ENCODE measurements around the gene CXCR4. TPM values are rescaled to one million over a fixed set of nuclear protein-coding genes. Genes with fewer than 3 reads are reported as not detected.

The CXCR4 gene
- total RNA-seq, 4 donors from 2014 or later, result 4.9 to 446 (median 22.2) TPM

DNA sequence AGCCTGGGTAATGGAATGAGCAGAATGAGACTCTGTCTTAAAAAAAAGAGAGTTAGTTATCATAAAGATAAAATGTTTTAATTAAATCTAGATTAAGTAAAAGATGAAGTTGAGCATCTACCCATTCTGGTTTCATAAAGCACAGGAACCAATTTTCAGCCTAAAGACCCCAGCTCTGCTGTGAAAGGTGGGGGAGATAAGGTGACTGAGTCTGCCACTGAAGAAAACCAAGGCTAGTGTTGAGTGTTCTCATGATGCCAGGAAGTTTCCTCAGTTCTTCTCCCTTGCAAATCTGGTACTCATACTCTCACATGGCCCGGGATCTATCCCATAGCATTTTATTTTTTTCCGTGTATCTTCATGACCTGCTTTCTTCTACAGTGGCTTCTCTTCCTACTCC is 10.4 kb upstream of the CXCR4 start:
- no peaks in the 10 kb centered on the region for H3K27me3 ChIP-seq
- no peak overlapping the region for H3K4me3 ChIP-seq
- H3K9me3 ChIP-seq, result no peaks in the 10 kb centered on the region
- peaks cover 0 to 43% (median 13%) of the 10 kb centered on the region in 4 donors for H3K4me1 ChIP-seq
- TF ChIP-seq POLR2A (IDR thresholded peaks at IDR 0.05), result no peak
- TF ChIP-seq, protein P1, sequence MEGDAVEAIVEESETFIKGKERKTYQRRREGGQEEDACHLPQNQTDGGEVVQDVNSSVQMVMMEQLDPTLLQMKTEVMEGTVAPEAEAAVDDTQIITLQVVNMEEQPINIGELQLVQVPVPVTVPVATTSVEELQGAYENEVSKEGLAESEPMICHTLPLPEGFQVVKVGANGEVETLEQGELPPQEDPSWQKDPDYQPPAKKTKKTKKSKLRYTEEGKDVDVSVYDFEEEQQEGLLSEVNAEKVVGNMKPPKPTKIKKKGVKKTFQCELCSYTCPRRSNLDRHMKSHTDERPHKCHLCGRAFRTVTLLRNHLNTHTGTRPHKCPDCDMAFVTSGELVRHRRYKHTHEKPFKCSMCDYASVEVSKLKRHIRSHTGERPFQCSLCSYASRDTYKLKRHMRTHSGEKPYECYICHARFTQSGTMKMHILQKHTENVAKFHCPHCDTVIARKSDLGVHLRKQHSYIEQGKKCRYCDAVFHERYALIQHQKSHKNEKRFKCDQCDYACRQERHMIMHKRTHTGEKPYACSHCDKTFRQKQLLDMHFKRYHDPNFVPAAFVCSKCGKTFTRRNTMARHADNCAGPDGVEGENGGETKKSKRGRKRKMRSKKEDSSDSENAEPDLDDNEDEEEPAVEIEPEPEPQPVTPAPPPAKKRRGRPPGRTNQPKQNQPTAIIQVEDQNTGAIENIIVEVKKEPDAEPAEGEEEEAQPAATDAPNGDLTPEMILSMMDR (IDR thresholded peaks at IDR 0.05), result no peak
- H3K27ac ChIP-seq, result peak overlapping the region; percentile 26 to 97 (median 88)
- DNase-seq, result no peak
- no peaks in the 10 kb centered on the region for H3K36me3 ChIP-seq

DNA sequence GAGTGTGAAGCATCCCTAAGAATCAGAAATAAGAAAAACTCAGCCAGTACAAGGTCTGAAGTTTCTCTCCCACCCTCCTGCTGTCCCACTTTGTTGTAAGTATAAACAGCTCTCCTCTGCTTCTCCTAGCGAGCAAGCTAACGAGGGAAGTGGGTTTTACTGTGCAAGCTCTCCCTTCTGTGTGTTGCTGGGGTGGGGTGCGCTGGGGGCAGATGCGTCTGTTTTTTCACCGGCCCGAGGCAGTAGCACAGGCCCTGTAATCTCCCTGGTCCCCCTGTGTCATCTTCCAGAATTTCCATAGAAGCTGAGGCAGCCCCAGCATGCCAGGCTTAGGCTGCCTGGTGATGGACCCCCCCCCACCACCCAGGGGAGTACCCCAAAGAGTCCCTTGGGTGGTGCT is 9.4 kb upstream of the CXCR4 start:
- Histone ChIP-seq H3K4me3 (no peak overlapping the region), H3K27ac (peak overlapping the region in 3 of 4 donors; percentile 26 to 97 (median 92)), H3K9me3 (no peaks in the 10 kb centered on the region), H3K27me3 (no peaks in the 10 kb centered on the region), H3K4me1 (peaks cover 0 to 33% (median 13%) of the 10 kb centered on the region in 4 donors), H3K36me3 (no peaks in the 10 kb centered on the region)
- DNase-seq, result peak in 1 of 3 donors; percentile 52
- TF ChIP-seq POLR2A (IDR thresholded peaks at IDR 0.05), result no peak

DNA sequence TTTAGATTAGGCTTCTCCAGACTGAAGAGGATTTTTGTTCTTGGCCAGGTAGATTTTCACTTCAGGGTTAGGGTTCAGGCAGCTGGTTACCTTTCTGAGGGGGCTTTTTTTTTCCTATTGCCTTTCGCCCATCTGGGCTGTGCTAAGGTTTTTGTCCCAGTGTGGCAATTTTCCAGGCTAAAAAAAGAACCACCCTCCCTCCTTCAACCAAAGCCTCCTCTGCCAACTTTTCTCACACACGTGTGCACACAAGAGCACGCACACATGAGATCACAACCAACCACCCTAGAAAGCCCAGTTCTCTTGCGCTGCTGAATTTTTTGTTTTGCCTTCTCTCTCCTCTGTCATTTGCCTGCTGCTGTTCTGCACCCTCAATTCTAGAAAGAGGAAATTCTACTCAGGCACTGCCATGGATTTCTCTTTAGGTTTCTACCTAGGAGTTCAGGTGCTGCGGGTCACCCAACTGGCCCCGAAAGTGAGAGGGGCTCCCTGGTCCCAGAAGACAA is 8.5 kb upstream of the CXCR4 start:
- no peaks in the 10 kb centered on the region for H3K27me3 ChIP-seq
- H3K9me3 ChIP-seq, result no peaks in the 10 kb centered on the region
- H3K27ac ChIP-seq, result peak overlapping the region in 2 of 4 donors; percentile 92 to 97

DNA sequence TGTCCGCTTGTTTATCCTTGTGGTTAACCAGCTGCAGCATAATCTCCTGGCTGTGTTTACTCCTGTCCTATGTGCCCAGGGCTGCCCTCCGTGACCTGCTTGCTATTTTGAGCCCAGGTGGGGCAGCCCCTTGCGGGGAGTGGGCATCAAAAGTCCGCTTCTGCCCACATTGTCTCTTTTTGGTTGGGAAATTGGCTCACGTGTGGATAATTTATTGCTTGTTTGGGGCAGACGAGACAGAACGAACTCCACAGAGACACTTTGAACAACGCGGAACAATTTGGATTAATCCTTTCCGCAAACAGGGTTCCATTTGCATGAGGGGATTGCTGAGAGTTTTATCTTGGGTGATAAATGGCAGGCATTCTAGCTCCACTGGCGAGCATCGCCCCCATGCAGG is 8.1 kb upstream of the CXCR4 start:
- Histone ChIP-seq H3K27ac (peak overlapping the region in 2 of 4 donors; percentile 92 to 97), H3K4me3 (no peak overlapping the region), H3K9me3 (no peaks in the 10 kb centered on the region), H3K27me3 (no peaks in the 10 kb centered on the region), H3K4me1 (peaks cover 0 to 33% (median 13%) of the 10 kb centered on the region in 4 donors), H3K36me3 (no peaks in the 10 kb centered on the region)
- DNase-seq, result peak in 2 of 3 donors; percentile 58 to 60
- no peak for TF ChIP-seq POLR2A (IDR thresholded peaks at IDR 0.05)
- TF ChIP-seq, protein P1 (IDR thresholded peaks at IDR 0.05), result no peak

More for the DNA sequence above, 8.5 kb upstream of the CXCR4 start:
- no peak for TF ChIP-seq POLR2A (IDR thresholded peaks at IDR 0.05)
- TF ChIP-seq, protein P1 (IDR thresholded peaks at IDR 0.05), result no peak
- DNase-seq, result peak in 1 of 3 donors; percentile 45
- Histone ChIP-seq H3K36me3 (no peaks in the 10 kb centered on the region), H3K4me3 (no peak overlapping the region), H3K4me1 (peaks cover 0 to 33% (median 13%) of the 10 kb centered on the region in 4 donors)

DNA sequence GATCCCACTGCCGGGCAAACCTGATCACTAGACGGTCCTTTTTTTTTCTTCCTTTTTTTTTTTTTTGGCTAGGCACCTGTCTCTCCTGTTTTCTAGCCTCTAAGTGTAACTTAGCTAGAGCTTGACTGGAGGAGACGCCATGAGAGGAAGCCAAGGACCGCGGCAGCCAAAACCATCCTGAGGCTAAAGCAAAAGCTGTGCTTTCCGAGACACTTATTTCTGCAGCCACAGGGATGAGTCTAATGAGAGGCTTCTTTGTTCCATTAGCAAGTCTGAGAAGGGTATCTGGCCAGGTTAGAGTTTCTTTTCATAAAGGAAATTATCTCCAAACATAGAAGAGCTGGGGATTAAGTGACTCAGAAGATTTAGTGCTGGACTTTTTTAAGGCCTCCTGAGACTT is 7.3 kb upstream of the CXCR4 start:
- H3K27me3 ChIP-seq, result no peaks in the 10 kb centered on the region
- no peak overlapping the region for H3K4me3 ChIP-seq
- H3K9me3 ChIP-seq, result no peaks in the 10 kb centered on the region
- H3K4me1 ChIP-seq, result peaks cover 0 to 35% (median 13%) of the 10 kb centered on the region in 4 donors
- TF ChIP-seq POLR2A (IDR thresholded peaks at IDR 0.05), result no peak
- TF ChIP-seq, protein P1 (IDR thresholded peaks at IDR 0.05), result no peak
- peak in 2 of 3 donors; percentile 50 to 62 for DNase-seq
- no peaks in the 10 kb centered on the region for H3K36me3 ChIP-seq
- H3K27ac ChIP-seq, result peak overlapping the region in 2 of 4 donors; percentile 92 to 97

DNA sequence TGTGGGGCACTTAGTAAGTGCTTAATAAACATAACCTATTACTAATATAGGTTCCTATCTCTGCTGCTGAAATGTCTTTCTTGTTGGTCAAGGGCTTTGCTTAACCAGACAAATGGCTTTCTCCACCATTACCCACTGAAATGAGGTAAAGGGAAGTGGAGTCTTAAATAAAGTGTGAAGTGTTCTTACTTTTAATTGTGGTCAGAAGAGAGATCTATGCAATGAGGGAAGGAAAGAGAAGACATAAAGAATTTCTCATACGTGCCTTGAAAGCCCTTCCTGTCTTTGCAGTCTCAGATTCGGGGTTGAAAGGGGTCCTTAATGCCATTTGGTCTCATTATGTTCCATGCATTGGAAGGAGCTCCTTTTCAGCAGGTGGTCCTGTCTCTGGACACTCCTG is 6.9 kb upstream of the CXCR4 start:
- Histone ChIP-seq H3K4me3 (no peak overlapping the region), H3K9me3 (no peaks in the 10 kb centered on the region), H3K27me3 (no peaks in the 10 kb centered on the region), H3K36me3 (no peaks in the 10 kb centered on the region), H3K27ac (peak overlapping the region in 2 of 4 donors; percentile 92 to 97), H3K4me1 (peaks cover 0 to 35% (median 13%) of the 10 kb centered on the region in 4 donors)
- no peak for TF ChIP-seq POLR2A (IDR thresholded peaks at IDR 0.05)
- TF ChIP-seq, protein P1 (IDR thresholded peaks at IDR 0.05), result no peak
- DNase-seq, result no peak

Data from Peyer's patch (tissue), 4 donors.